ENCODE results near the gene SNTG2.

DNA sequence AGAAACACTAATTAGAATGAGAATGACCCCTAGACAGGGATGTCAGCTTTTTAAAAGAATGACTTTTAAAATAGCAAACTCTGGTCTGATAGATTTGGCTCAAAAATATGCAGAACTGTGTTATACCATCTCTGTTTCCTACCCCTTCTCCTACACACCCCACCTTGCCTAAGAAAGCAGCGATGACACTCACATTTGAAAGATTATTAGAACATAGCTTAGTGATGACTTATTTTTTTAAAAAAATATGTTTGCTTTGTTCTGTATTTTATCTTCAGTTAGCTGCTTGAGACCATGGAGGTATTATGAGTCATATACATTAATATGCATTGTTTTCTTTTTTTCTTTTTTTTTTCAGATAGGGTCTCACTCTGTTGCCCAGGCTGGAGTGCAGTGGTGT, 286.0 kb downstream of the SNTG2 start:
- TF ChIP-seq, protein P1, sequence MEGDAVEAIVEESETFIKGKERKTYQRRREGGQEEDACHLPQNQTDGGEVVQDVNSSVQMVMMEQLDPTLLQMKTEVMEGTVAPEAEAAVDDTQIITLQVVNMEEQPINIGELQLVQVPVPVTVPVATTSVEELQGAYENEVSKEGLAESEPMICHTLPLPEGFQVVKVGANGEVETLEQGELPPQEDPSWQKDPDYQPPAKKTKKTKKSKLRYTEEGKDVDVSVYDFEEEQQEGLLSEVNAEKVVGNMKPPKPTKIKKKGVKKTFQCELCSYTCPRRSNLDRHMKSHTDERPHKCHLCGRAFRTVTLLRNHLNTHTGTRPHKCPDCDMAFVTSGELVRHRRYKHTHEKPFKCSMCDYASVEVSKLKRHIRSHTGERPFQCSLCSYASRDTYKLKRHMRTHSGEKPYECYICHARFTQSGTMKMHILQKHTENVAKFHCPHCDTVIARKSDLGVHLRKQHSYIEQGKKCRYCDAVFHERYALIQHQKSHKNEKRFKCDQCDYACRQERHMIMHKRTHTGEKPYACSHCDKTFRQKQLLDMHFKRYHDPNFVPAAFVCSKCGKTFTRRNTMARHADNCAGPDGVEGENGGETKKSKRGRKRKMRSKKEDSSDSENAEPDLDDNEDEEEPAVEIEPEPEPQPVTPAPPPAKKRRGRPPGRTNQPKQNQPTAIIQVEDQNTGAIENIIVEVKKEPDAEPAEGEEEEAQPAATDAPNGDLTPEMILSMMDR (IDR thresholded peaks at IDR 0.05), result no peak
- TF ChIP-seq RELA (CRISPR knock-in tag; IDR thresholded peaks at IDR 0.05; ENCODE audit: borderline replicate concordance) (no peak), JUN (CRISPR knock-in tag; IDR thresholded peaks at IDR 0.05) (no peak), NR3C1 (CRISPR knock-in tag; conservative IDR thresholded peaks at IDR 0.05; ENCODE audit: low read depth) (no peak), NFE2L1 (CRISPR knock-in tag; IDR thresholded peaks at IDR 0.05) (no peak), ZNF121 (CRISPR knock-in tag; IDR thresholded peaks at IDR 0.05) (no peak)
- TF ChIP-seq, protein P2, sequence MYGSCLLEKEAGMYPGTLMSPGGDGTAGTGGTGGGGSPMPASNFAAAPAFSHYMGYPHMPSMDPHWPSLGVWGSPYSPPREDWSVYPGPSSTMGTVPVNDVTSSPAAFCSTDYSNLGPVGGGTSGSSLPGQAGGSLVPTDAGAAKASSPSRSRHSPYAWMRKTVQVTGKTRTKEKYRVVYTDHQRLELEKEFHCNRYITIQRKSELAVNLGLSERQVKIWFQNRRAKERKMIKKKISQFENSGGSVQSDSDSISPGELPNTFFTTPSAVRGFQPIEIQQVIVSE (CRISPR knock-in tag; IDR thresholded peaks at IDR 0.05; ENCODE audit: borderline replicate concordance), result no peak
- TF ChIP-seq, protein P3, sequence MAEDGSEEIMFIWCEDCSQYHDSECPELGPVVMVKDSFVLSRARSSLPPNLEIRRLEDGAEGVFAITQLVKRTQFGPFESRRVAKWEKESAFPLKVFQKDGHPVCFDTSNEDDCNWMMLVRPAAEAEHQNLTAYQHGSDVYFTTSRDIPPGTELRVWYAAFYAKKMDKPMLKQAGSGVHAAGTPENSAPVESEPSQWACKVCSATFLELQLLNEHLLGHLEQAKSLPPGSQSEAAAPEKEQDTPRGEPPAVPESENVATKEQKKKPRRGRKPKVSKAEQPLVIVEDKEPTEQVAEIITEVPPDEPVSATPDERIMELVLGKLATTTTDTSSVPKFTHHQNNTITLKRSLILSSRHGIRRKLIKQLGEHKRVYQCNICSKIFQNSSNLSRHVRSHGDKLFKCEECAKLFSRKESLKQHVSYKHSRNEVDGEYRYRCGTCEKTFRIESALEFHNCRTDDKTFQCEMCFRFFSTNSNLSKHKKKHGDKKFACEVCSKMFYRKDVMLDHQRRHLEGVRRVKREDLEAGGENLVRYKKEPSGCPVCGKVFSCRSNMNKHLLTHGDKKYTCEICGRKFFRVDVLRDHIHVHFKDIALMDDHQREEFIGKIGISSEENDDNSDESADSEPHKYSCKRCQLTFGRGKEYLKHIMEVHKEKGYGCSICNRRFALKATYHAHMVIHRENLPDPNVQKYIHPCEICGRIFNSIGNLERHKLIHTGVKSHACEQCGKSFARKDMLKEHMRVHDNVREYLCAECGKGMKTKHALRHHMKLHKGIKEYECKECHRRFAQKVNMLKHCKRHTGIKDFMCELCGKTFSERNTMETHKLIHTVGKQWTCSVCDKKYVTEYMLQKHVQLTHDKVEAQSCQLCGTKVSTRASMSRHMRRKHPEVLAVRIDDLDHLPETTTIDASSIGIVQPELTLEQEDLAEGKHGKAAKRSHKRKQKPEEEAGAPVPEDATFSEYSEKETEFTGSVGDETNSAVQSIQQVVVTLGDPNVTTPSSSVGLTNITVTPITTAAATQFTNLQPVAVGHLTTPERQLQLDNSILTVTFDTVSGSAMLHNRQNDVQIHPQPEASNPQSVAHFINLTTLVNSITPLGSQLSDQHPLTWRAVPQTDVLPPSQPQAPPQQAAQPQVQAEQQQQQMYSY (CRISPR knock-in tag; IDR thresholded peaks at IDR 0.05), result no peak
- TF ChIP-seq, protein P4, sequence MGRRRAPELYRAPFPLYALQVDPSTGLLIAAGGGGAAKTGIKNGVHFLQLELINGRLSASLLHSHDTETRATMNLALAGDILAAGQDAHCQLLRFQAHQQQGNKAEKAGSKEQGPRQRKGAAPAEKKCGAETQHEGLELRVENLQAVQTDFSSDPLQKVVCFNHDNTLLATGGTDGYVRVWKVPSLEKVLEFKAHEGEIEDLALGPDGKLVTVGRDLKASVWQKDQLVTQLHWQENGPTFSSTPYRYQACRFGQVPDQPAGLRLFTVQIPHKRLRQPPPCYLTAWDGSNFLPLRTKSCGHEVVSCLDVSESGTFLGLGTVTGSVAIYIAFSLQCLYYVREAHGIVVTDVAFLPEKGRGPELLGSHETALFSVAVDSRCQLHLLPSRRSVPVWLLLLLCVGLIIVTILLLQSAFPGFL (CRISPR knock-in tag; IDR thresholded peaks at IDR 0.05; ENCODE audit: borderline replicate concordance), result no peak
